HCEC 1CT (cell line): ENCODE results near the gene B4GALNT3.
A peak's percentile ranks its signal among the peaks of the same experiment; 100 is the strongest.
"Not testable (repeated sequence)": the region's sequence is repeated elsewhere in the genome, so short reads cannot be mapped to it uniquely, and the experiment has no call there.

Experiments
- DNase-seq: peaks from one replicate; pipeline ENCODE4 v3.0.0-alpha.2; 2017

Gene B4GALNT3

GRCh38 chr12:459430-460258 lies at the start of gene B4GALNT3:
Gene B4GALNT3 (plus strand): TSS chr12:459939. CDS start chr12:460377, 438 bp downstream.
- no peak for DNase-seq

GRCh38 chr12:414859-415258 lies 44.9 kb upstream of the B4GALNT3 start:
- no peak for DNase-seq

GRCh38 chr12:418432-418831 lies 41.3 kb upstream of the B4GALNT3 start:
- DNase-seq, result no peak

- DNase-seq, result no peak
Observed at GRCh38 chr12:422526-422925, 37.2 kb upstream of the B4GALNT3 start.

GRCh38 chr12:435737-436136 lies 24.0 kb upstream of the B4GALNT3 start:
- not testable (repeated sequence) for DNase-seq

GRCh38 chr12:442235-442884 lies 17.4 kb upstream of the B4GALNT3 start:
- peak; percentile 33 for DNase-seq

- DNase-seq, result no peak
Observed at GRCh38 chr12:447141-447540, 12.6 kb upstream of the B4GALNT3 start.

GRCh38 chr12:449203-449602 lies 10.5 kb upstream of the B4GALNT3 start:
- DNase-seq, result no peak

- no peak for DNase-seq
Observed at GRCh38 chr12:450438-450837, 9.3 kb upstream of the B4GALNT3 start.

- no peak for DNase-seq
Observed at GRCh38 chr12:452667-453210, 7.0 kb upstream of the B4GALNT3 start.

- DNase-seq, result no peak
Observed at GRCh38 chr12:454833-455232, 4.9 kb upstream of the B4GALNT3 start.

GRCh38 chr12:455821-456220 lies 3.9 kb upstream of the B4GALNT3 start:
- DNase-seq, result no peak

- no peak for DNase-seq
Observed at GRCh38 chr12:457676-458075, 2.1 kb upstream of the B4GALNT3 start.

GRCh38 chr12:459050-459429 lies 699 bp upstream of the B4GALNT3 start:
- DNase-seq, result no peak

GRCh38 chr12:460261-461230 lies 807 bp downstream of the B4GALNT3 start:
- no peak for DNase-seq

GRCh38 chr12:461425-461824 lies 1.7 kb downstream of the B4GALNT3 start:
- DNase-seq, result no peak

- DNase-seq, result no peak
Observed at GRCh38 chr12:462936-463705, 3.4 kb downstream of the B4GALNT3 start.

GRCh38 chr12:464484-465267 lies 4.9 kb downstream of the B4GALNT3 start:
- no peak for DNase-seq

GRCh38 chr12:466039-466438 lies 6.3 kb downstream of the B4GALNT3 start:
- no peak for DNase-seq

- no peak for DNase-seq
Observed at GRCh38 chr12:466762-467161, 7.0 kb downstream of the B4GALNT3 start.

- no peak for DNase-seq
Observed at GRCh38 chr12:467591-467990, 7.9 kb downstream of the B4GALNT3 start.
